HG03342 (cell line): ENCODE measurements around the gene TMEM150A.
"Not testable (repeated sequence)": the region's sequence is repeated elsewhere in the genome, so short reads cannot be mapped to it uniquely, and the experiment has no call there.

Experiments used
- ATAC-seq: cut with Tn5 transposase; IDR thresholded peaks from one replicate; pipeline ENCODE4 v1.9.1; 2021; ENCODE audit warnings: mild to moderate bottlenecking, moderate library complexity; ENCODE audit not compliant: unreplicated experiment

Gene TMEM150A

GRCh38 chr2:85595301-85596025 is 7.0 kb downstream of the TMEM150A start, which contains the start of gene RNF181:
RNF181 (plus strand) TSS chr2:85595745; CDS start chr2:85595764, 19 bp downstream.
- ATAC-seq = peak; percentile 99

GRCh38 chr2:85594715-85595300 is 7.7 kb downstream of the TMEM150A start:
- no peak for ATAC-seq

- no peak for ATAC-seq
These were observed 9.5 kb downstream of the TMEM150A start for GRCh38 chr2:85593023-85593422.

GRCh38 chr2:85592299-85592698 is 10.2 kb downstream of the TMEM150A start:
- not testable (repeated sequence) for ATAC-seq

GRCh38 chr2:85591563-85591962 is 10.9 kb downstream of the TMEM150A start:
- ATAC-seq = no peak

GRCh38 chr2:85590950-85591349 is 11.5 kb downstream of the TMEM150A start:
- ATAC-seq = no peak

GRCh38 chr2:85589982-85590791 is 12.3 kb downstream of the TMEM150A start:
- ATAC-seq = no peak

GRCh38 chr2:85589181-85589580 is 13.3 kb downstream of the TMEM150A start:
- no peak for ATAC-seq

GRCh38 chr2:85588645-85589044 is 13.9 kb downstream of the TMEM150A start:
- ATAC-seq = no peak

GRCh38 chr2:85588236-85588635 is 14.3 kb downstream of the TMEM150A start:
- no peak for ATAC-seq

- no peak for ATAC-seq
These were observed 16.8 kb downstream of the TMEM150A start for GRCh38 chr2:85585781-85586105.

- peak; percentile 41 for ATAC-seq
These were observed 17.4 kb downstream of the TMEM150A start for GRCh38 chr2:85584857-85585780.

- ATAC-seq = peak; percentile 32
These were observed 18.1 kb downstream of the TMEM150A start, which contains the start of gene VAMP5 for GRCh38 chr2:85584354-85584856. VAMP5 (plus strand) TSS chr2:85584431; CDS start chr2:85584491, 60 bp downstream.

GRCh38 chr2:85583667-85584353 is 18.7 kb downstream of the TMEM150A start:
- peak; percentile 61 for ATAC-seq

GRCh38 chr2:85582492-85582891 is 20.0 kb downstream of the TMEM150A start:
- ATAC-seq = no peak

GRCh38 chr2:85580206-85580605 is 22.3 kb downstream of the TMEM150A start:
- no peak for ATAC-seq

GRCh38 chr2:85579266-85579935 is 23.1 kb downstream of the TMEM150A start:
- ATAC-seq = no peak

GRCh38 chr2:85578243-85579180 is 24.0 kb downstream of the TMEM150A start:
- no peak for ATAC-seq
